Activated CD4-positive, alpha-beta T cell treated with anti-CD3 and anti-CD28 coated beads, Interleukin-2, amount 10 ng/mL, durations not matched to agents 7 days and 5 days (primary cell): ENCODE data around the gene C16orf74. TPM values are rescaled to one million over a fixed set of nuclear protein-coding genes. Genes with fewer than 3 reads are reported as not detected.
A peak's percentile ranks its signal among the peaks of the same experiment; 100 is the strongest.

Experiments used
- CTCF ChIA-PET: fragments of 350-600 bp; sonication (Branson Sonifier 250); formaldehyde crosslinking; loops from one replicate; lab custom pipeline; 2021; ENCODE audit warnings: antibody characterized with exemption; lab: Charles Lee
- POLR2A ChIA-PET: fragments of 350-600 bp; sonication (Branson Sonifier 250); formaldehyde crosslinking; loops from one replicate; lab custom pipeline; 2021; ENCODE audit warnings: antibody characterized with exemption; lab: Charles Lee
- DNase-seq: peaks from one replicate; pipeline ENCODE4 v3.0.0-alpha.2; 2020
- H3K27ac Mint-ChIP-seq: one replicate; pipeline ENCODE4 v1.8.0; 2021; ENCODE audit warnings: mild to moderate bottlenecking, moderate library complexity, mixed read lengths
- H3K27me3 Mint-ChIP-seq: one replicate; pipeline ENCODE4 v1.8.0; 2021; ENCODE audit warnings: mixed read lengths
- H3K36me3 Mint-ChIP-seq: one replicate; pipeline ENCODE4 v1.8.0; 2021; ENCODE audit warnings: low read depth, mixed read lengths
- H3K4me1 Mint-ChIP-seq: one replicate; pipeline ENCODE4 v1.8.0; 2021; ENCODE audit warnings: mixed read lengths
- H3K4me3 Mint-ChIP-seq: one replicate; pipeline ENCODE4 v1.8.0; 2021; ENCODE audit warnings: mild to moderate bottlenecking, moderate library complexity, mixed read lengths
- H3K9me3 Mint-ChIP-seq: one replicate; pipeline ENCODE4 v1.8.0; 2021; ENCODE audit warnings: mixed read lengths
- total RNA-seq, 2 experiments: library from RNA; stranded (reverse); gene quantifications; one replicate each; pipeline ENCODE4 v1.2.3, GENCODE V29; 2021

The C16orf74 gene
- 1 to 10 TPM; 1.6 to 1.7 TPM for total RNA-seq

DNA sequence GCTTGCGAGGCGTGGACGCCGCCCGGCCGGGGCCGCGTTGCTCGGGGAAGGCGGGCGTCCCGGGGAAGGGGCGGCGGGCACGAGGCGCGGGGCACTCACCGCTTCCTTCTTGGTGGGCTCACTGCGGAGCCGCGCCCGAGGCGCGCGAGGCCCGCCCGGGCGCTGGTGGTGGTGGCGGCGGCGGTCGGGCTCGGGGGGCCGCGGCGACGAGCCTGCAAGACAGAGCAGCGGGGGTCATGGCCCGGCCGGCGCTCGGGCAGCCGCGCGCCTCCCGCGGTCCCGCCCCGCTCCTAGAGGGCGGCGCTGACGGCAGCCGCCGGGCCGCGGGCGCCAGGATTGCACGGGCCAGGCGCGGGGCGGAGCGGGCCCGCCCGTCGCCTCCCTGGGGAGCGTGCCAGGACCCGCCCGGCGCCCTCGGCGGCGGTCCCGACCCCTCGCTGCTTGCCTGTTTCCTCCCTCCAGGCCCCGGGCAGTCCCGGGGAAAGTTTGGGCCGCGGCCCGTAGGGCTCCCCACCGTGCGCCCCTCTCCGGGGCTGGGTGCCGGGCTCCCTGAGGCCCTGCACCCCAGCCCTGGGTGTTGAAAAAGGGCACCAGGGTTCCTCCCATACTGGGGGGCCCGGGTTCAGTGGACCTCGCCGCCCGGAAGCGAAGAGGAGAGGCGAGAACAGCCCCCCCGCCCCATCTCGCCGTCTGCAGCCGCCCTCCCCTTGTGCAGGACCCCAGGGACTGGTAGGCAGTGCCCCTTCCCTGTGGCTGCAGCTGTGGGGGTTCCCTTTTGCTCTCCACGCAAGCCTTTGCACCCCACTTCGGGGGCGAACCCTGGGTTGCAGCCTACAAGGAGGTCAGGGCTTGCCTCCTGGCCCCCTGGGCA, at the start of gene C16orf74:
Gene C16orf74, minus strand, starts transcription at position 270 of the 871 bp plus-strand sequence. CDS start 15,879 bp downstream, outside the sequence.
- H3K27me3 Mint-ChIP-seq = peaks cover 30% of the 10 kb centered on the region
- peak within 1 kb of the TSS; percentile 53 for H3K4me3 Mint-ChIP-seq
- POLR2A ChIA-PET = no interaction called here
- CTCF ChIA-PET = interaction anchor here (1.1 kb wide), 1 partner anchor 68 kb away, joined by 3 read pairs; no protein-coding TSS in a partner anchor
- H3K36me3 Mint-ChIP-seq = no peaks in the 10 kb centered on the region
- DNase-seq = no peak
- H3K9me3 Mint-ChIP-seq = no peaks in the 10 kb centered on the region
- no peak within 1 kb of the TSS for H3K27ac Mint-ChIP-seq
- peaks cover 8% of the 10 kb centered on the region for H3K4me1 Mint-ChIP-seq

DNA sequence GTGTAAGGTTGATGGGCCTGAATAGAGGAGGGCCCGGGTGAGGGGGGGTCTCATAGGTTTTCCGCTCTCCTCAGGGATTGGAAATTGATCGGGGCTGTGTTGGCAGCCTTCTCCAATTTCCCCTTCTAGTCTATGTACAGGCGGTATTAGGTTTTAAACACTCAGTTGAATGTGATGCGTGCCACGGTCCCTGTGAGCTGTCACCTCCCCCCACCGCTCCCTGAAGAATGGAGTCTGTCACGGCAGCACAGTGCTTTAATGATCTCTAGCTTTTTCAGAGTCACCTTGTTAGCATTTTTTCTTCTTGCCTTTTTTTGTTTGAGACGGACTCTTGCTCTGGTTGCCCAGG, 49.4 kb upstream of the C16orf74 start:
- peaks cover 47% of the 10 kb centered on the region for H3K36me3 Mint-ChIP-seq
- H3K4me1 Mint-ChIP-seq = peaks cover 63% of the 10 kb centered on the region
- POLR2A ChIA-PET = interaction anchor here (0.5 to 0.6 kb wide), 2 partner anchors 21 to 109 kb away, joined by 3 to 4 read pairs; no protein-coding TSS in a partner anchor

DNA sequence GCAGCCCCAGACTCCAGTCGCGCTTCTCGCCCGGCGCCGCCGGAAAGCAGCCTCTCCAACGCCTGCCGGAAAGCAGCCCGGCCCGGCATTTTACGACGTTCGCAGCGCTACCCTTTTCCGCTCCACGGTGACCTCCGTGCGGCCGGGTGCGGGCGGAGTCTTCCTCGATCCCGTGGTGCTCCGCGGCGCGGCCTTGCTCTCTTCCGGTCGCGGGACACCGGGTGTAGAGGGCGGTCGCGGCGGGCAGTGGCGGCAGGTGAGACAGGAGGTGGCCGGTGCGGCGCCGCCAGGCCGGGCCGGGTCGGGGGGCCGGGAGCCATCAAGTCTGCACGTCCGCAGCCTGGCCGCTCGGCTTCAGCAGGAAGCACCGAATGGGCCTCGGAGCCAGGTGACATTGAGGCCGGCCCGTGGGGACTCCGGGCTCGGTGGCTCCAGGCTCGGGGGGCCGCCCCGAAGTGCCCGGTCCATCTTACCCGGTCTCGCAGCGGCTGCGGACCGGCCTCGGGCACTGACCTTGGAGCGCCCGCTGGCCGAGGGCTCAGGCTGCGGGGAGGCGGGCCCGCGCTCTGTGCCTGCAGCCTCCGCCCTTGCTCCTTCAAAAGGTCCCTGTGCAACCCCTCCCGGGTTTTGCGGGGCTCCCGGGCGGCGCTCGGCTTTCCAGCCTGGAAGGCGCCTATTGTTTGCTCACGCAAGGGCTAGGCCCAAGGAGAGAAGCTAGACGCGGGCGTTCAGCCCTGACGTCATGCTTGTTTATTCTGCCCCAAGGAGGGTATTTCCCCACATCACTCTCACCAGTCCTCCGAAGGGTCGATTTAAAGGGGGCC, 48.8 kb upstream of the C16orf74 start, which contains the start of the genes COX4I1 and EMC8:
Gene COX4I1, plus strand, starts transcription at position 199 of the 824 bp plus-strand sequence. CDS start 1,511 bp downstream, outside the sequence.
Gene EMC8, minus strand, starts transcription at position 48 of the 824 bp plus-strand sequence. CDS start 249 bp downstream, outside the sequence.
- H3K4me3 Mint-ChIP-seq = peak within 1 kb of the TSS; percentile 86
- POLR2A ChIA-PET = interaction anchor here (0.5 to 0.6 kb wide), 2 partner anchors 22 to 108 kb away, joined by 3 to 4 read pairs; no protein-coding TSS in a partner anchor
- H3K27me3 Mint-ChIP-seq = no peaks in the 10 kb centered on the region
- H3K36me3 Mint-ChIP-seq = peaks cover 44% of the 10 kb centered on the region
- peak; percentile 94 for DNase-seq
- H3K27ac Mint-ChIP-seq = peak within 1 kb of the TSS; percentile 92
- H3K9me3 Mint-ChIP-seq = no peaks in the 10 kb centered on the region
- CTCF ChIA-PET = interaction anchor here (0.6 to 3.7 kb wide), 2 partner anchors 22 to 69 kb away, joined by 3 to 16 read pairs; no protein-coding TSS in a partner anchor
- H3K4me1 Mint-ChIP-seq = peaks cover 63% of the 10 kb centered on the region

More for the DNA sequence above, 49.4 kb upstream of the C16orf74 start:
- peak overlapping the region; percentile 80 for H3K4me3 Mint-ChIP-seq
- H3K9me3 Mint-ChIP-seq = no peaks in the 10 kb centered on the region
- H3K27ac Mint-ChIP-seq = peak overlapping the region; percentile 90
- CTCF ChIA-PET = interaction anchor here (0.6 to 3.7 kb wide), 2 partner anchors 21 to 69 kb away, joined by 3 to 16 read pairs; no protein-coding TSS in a partner anchor
- DNase-seq = peak; percentile 17
- H3K27me3 Mint-ChIP-seq = no peaks in the 10 kb centered on the region

DNA sequence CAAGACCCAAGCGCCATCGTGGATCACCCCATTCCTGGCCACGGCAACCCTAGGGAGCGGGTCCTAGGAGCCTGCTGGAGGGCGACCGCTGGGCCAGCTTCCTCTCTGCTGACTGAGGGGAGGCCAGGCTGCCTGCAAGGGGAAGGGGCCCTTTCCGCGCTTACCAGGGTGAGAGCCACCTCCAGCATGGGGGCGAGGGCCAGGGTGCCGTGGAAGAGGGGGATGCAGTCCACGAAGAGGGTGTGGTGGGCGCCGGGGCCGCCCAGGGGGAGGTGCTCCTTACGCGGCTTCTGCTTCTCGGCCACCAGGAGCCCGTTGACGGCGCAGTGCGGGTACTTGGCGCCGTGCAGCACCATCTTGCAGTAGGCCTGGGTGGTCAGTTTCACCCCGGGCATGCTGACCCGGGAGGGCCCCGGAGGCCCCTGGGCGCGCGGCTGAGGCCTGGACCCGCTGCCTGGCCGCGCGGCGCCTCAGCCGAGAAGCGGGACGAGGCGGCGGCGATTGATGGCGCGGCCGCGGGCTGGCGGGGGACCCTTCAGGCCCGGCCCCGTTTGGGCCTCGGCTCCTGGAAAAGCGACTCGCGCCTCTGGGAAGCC, 48.1 kb upstream of the C16orf74 start:
- Mint-ChIP-seq H3K9me3 (no peaks in the 10 kb centered on the region), H3K27ac (peak overlapping the region; percentile 92), H3K27me3 (no peaks in the 10 kb centered on the region), H3K4me1 (peaks cover 62% of the 10 kb centered on the region), H3K4me3 (peak overlapping the region; percentile 86), H3K36me3 (peaks cover 41% of the 10 kb centered on the region)
- peak; percentile 38 for DNase-seq
- ChIA-PET POLR2A (no interaction called here), CTCF (interaction anchor here (1.2 kb wide), 1 partner anchor 22 kb away, joined by 6 read pairs; no protein-coding TSS in a partner anchor)

DNA sequence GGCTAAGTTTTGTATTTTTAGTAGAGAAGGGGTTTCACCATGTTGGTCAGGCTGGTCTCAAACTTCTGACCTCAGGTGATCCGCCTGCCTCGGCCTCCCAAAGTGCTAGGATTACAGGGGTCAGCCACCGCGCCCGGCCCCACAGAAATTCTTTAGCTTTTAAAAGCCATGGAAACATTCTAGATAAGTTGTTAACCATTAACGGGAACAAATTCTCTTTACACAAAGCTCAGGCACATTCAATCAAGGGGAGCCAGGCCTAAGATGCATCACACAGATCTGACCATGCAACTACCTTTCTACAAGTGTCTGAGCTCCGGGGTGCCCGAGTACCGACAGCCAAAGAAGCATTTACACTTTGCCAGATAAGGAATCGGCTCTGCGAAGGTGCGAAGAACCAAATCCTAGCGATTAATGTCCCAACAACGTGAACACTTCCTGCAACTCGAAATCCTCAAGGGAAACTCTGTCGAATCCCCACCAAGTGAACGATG, 47.4 kb upstream of the C16orf74 start:
- Mint-ChIP-seq H3K4me1 (peaks cover 56% of the 10 kb centered on the region), H3K4me3 (peak overlapping the region; percentile 86), H3K27ac (peak overlapping the region; percentile 84), H3K36me3 (peaks cover 34% of the 10 kb centered on the region), H3K9me3 (no peaks in the 10 kb centered on the region), H3K27me3 (no peaks in the 10 kb centered on the region)
- POLR2A ChIA-PET = no interaction called here
- CTCF ChIA-PET = interaction anchor here (0.6 to 1.2 kb wide), 2 partner anchors 23 to 60 kb away, joined by 4 to 6 read pairs; no protein-coding TSS in a partner anchor
- DNase-seq = no peak

DNA sequence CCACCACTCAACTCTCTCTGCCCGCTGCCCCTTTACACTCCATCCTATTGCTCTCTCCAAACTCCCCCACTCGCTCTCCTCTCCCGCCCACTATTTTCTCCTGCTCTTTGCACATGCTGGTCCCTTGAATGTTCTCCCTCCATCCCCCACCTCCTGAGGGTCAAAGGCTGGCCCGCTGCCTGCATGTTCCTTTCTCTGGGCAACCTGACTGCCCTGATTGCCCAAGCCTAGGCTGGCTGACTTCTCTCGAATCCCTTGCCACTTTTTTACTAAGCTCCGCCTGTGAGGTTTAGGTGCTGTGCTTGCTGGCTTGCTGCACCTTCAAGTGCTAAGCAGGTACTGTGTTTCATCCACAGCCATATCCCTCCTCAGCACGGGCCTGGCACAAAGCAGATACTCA, 45.7 kb upstream of the C16orf74 start:
- Mint-ChIP-seq H3K36me3 (peaks cover 32% of the 10 kb centered on the region), H3K27me3 (no peaks in the 10 kb centered on the region), H3K4me3 (no peak overlapping the region), H3K4me1 (peaks cover 52% of the 10 kb centered on the region), H3K9me3 (no peaks in the 10 kb centered on the region), H3K27ac (no peak overlapping the region)
- ChIA-PET CTCF (no interaction called here), POLR2A (no interaction called here)
- DNase-seq = no peak

DNA sequence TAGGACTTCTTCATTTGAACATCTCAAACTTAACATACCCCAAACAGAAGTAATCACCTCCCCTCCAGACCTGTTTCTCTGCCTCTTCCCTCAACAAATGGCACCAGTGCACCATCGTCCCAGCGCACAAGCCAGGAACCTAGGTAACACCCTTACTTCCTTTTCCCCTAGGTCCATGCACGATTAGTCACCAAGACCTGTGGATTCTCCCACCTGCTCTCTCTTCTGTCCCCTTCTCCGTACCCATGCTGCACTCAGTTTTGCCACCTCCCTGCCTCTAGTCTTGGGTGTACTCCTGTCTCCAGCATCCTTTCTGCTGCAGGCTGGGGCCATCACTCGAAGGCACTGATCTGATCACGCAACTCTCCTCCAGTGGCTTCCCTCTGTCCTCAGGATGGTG, 45.3 kb upstream of the C16orf74 start:
- ChIA-PET CTCF (no interaction called here), POLR2A (no interaction called here)
- no peaks in the 10 kb centered on the region for H3K9me3 Mint-ChIP-seq
- peaks cover 50% of the 10 kb centered on the region for H3K4me1 Mint-ChIP-seq
- H3K27me3 Mint-ChIP-seq = no peaks in the 10 kb centered on the region
- DNase-seq = no peak
- H3K4me3 Mint-ChIP-seq = no peak overlapping the region
- H3K36me3 Mint-ChIP-seq = peaks cover 32% of the 10 kb centered on the region
- H3K27ac Mint-ChIP-seq = no peak overlapping the region

DNA sequence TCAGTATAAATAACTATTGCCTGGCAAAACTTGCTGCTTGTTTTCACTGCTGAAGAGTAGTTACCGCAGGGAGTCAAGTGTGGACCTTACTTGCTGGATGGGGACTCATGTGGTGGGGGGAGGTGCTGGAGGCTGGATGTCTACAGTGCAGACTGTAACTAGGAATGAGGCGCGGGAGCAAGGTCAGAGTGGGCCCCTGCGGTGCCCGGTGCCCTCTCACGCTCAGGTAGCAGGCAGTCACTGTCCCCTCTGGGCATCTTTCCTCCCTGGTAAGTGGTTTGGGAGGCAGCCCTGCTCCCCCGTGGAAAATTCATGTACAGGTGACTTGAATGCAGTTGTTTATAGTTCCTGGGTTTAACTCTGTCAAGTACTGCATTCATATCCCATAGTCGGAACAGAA, 43.8 kb upstream of the C16orf74 start:
- H3K9me3 Mint-ChIP-seq = no peaks in the 10 kb centered on the region
- DNase-seq = no peak
- H3K27me3 Mint-ChIP-seq = no peaks in the 10 kb centered on the region
- peaks cover 51% of the 10 kb centered on the region for H3K4me1 Mint-ChIP-seq
- H3K27ac Mint-ChIP-seq = no peak overlapping the region
- peaks cover 40% of the 10 kb centered on the region for H3K36me3 Mint-ChIP-seq
- POLR2A ChIA-PET = no interaction called here
- H3K4me3 Mint-ChIP-seq = no peak overlapping the region
- CTCF ChIA-PET = no interaction called here

DNA sequence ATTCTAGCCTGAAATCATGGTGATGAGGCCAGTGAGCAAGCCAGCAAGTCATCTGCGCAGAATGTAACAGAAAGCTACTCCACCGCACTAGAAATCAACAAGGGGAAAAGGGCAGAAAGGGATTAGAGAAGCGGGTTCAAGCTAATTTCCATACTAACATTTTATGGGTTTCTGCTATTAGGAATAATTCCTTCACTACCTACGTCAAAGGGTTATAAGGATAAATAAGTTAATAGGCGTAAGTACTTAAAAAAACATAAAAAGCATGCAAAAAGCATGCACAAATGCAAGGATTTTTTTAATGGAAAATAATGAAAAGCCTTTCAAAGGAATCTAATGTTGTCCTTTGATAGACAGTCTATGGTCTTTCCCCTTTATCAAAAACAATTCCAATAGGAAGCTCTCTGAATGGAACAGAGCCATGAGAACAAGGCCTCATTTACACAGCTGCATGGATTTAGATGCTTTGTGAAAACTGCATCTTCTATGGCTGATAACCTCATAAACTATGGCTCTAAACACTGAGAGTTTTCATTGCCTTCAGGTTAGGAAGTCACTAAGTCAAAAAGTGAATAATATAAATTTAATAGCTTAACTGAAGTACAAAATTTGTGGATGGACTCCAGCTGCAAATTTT, 42.9 kb upstream of the C16orf74 start:
- POLR2A ChIA-PET = no interaction called here
- H3K9me3 Mint-ChIP-seq = no peaks in the 10 kb centered on the region
- no peaks in the 10 kb centered on the region for H3K27me3 Mint-ChIP-seq

DNA sequence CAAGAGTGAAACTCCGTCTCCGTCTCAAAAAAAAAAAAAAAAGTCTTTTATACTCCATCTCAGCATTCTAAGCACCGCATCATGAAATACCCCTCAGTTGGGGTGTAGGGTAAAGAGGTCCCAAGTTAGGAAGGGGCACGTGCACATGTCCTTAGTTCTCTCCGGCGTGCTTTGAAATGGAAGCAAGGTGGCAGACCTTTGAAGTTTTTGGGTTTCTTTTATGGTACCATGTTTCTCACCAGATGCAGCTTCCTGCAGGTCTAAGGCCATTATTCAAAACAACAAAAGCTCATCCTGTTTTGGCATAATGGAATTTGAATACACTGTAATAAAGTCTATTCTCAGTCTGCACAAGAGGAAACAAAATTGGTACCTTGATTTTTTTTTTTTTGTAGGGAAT, 38.9 kb upstream of the C16orf74 start:
- H3K27ac Mint-ChIP-seq = peak overlapping the region; percentile 52
- H3K36me3 Mint-ChIP-seq = peaks cover 45% of the 10 kb centered on the region
- CTCF ChIA-PET = interaction anchor here (0.6 kb wide), 1 partner anchor 24 kb away, joined by 3 read pairs; no protein-coding TSS in a partner anchor
- no peak overlapping the region for H3K4me3 Mint-ChIP-seq
- DNase-seq = no peak
- no peaks in the 10 kb centered on the region for H3K27me3 Mint-ChIP-seq
- no peaks in the 10 kb centered on the region for H3K9me3 Mint-ChIP-seq
- peaks cover 29% of the 10 kb centered on the region for H3K4me1 Mint-ChIP-seq
- POLR2A ChIA-PET = no interaction called here

More for the DNA sequence above, 42.9 kb upstream of the C16orf74 start:
- no peak for DNase-seq
- no peak overlapping the region for H3K4me3 Mint-ChIP-seq
- H3K36me3 Mint-ChIP-seq = peaks cover 45% of the 10 kb centered on the region
- H3K4me1 Mint-ChIP-seq = peaks cover 56% of the 10 kb centered on the region
- CTCF ChIA-PET = no interaction called here
- H3K27ac Mint-ChIP-seq = no peak overlapping the region

DNA sequence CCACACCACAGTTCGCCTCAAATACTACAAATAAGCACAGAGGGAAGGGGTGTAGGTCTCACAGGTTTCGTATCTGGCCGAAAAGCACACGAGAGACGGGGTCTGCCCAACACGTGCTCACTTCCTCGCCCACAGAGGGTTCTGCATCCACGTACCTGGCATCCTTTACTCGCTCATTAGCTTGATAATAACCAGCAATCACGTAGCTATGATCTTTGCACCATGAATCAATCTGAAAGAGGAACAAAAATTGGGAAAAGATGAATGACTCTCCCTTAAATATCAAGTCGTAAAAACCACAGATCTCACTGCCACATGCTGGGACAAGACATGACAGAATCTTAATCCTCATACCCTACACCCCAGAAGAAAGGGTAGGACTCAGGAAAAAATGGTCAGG, 37.9 kb upstream of the C16orf74 start:
- peak overlapping the region; percentile 65 for H3K27ac Mint-ChIP-seq
- CTCF ChIA-PET = interaction anchor here (0.6 to 0.9 kb wide), 2 partner anchors 362 to 467 kb away, joined by 3 to 4 read pairs; no protein-coding TSS in a partner anchor
- POLR2A ChIA-PET = no interaction called here

More for the DNA sequence above, 37.9 kb upstream of the C16orf74 start:
- no peak overlapping the region for H3K4me3 Mint-ChIP-seq
- no peaks in the 10 kb centered on the region for H3K9me3 Mint-ChIP-seq
- peaks cover 45% of the 10 kb centered on the region for H3K36me3 Mint-ChIP-seq
- H3K4me1 Mint-ChIP-seq = peaks cover 29% of the 10 kb centered on the region
- no peak for DNase-seq
- H3K27me3 Mint-ChIP-seq = no peaks in the 10 kb centered on the region
